Measurements from ENCODE around the gene TTC29.
"Not testable (repeated sequence)": the region's sequence is repeated elsewhere in the genome, so short reads cannot be mapped to it uniquely, and the experiment has no call there.

TTC29 gene

DNA sequence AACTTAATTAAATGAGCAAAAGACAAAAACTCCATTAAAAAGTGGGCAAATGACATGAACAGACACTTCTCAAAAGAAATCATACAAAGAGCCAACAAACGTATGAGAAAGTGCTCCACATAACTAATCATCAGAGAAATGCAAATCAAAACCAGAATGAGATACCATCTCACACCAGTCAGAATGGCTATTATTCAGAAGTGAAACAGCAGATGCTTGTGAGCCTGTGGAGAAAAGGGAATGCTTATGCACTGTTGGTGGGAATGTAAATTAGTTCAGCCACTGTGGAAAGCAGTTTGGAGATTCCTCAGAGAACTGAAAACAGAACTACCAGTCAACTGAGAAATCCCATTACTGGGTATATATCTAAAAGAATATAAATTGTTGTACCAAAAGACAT lies 222.1 kb downstream of the TTC29 start:
- FAIRE-seq; DNase-seq (ENCODE audit: insufficient read length, low spot score): not testable (repeated sequence)

DNA sequence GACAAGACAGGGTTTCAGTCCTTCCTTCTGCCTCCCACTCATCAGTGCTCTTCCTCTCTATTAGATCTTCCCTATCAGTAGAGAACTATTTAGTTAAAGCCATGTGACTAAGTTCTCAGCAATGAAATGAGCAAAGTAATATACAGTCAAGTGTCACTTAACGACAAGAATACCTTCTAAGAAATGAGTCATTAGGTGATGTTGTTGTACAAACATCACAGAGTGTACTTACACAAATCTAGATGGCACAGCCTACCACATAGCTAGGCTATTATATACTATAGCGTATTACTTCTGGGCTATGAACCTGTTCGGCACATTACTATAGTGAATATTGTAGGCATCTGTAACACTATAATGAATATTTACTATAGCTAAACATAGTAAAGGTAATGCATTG lies 235.7 kb downstream of the TTC29 start:
- no peak for FAIRE-seq
- no peak for DNase-seq (ENCODE audit: insufficient read length, low spot score)

- FAIRE-seq: no peak
- DNase-seq (ENCODE audit: insufficient read length, low spot score): no peak
Observed at GRCh38 chr4:146699910-146700309, 245.8 kb downstream of the TTC29 start.

DNA sequence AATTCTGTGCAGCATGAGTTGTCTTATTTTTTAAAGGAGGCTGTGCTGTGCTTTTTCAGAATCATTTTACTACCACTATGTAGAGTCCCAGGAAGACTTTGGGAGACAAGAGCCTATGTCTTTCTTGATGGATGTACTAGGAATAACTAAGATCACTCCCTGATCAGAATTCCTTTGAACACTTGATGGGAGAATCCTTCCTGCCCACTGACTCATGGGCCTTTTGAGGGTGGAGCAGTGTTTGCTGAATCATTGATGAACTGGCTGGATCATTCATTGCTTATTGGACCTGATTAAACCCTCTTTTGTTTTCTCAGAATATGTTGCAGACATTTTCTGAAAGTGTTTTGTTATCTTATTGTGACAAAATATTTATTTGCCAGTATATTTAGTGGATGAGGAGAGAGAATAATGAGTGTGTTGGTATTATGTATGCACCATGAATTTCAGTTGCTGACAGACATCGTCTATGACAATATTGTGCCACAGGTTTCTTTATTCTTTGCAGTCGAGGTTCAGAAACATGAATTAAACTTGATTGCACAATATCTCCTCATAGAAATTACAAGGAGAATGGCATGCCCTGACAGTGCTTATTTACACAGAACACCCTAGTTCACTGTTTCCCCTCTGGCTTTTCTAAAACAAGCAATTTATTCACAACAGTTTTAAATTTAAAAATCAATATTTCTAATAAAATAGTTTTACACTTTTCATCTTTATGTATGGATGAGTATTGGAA lies 270.7 kb downstream of the TTC29 start:
- FAIRE-seq (no peak), DNase-seq (ENCODE audit: insufficient read length, low spot score) (no peak)

DNA sequence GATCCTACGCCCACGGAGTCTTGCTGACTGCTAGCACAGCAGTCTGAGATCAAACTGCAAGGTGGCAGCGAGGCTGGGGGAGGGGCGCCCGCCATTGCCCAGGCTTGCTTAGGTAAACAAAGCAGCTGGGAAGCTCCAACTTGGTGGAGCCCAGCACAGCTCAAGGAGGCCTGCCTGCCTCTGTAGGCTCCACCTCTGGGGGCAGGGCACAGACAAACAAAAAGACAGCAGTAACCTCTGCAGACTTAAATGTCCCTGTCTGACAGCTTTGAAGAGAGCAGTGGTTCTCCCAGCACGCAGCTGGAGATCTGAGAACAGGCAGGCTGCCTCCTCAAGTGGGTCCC lies 281.7 kb downstream of the TTC29 start:
- not testable (repeated sequence) for DNase-seq (ENCODE audit: insufficient read length, low spot score); FAIRE-seq

- FAIRE-seq: no peak
- DNase-seq (ENCODE audit: insufficient read length, low spot score): no peak
Observed at GRCh38 chr4:146661367-146661766, 284.3 kb downstream of the TTC29 start.

Data from GM19239 (cell line).